Measurements from ENCODE around the gene RETREG3. TPM values are rescaled to one million over a fixed set of nuclear protein-coding genes. Genes with fewer than 3 reads are reported as not detected.

RETREG3 gene
- total and polyA plus RNA-seq, 9 of the 15 experiments (the other 6 are each of a cell fraction or from before 2014, with no cell fraction given) = 4.1 to 39.0 (median 16.9) TPM

DNA sequence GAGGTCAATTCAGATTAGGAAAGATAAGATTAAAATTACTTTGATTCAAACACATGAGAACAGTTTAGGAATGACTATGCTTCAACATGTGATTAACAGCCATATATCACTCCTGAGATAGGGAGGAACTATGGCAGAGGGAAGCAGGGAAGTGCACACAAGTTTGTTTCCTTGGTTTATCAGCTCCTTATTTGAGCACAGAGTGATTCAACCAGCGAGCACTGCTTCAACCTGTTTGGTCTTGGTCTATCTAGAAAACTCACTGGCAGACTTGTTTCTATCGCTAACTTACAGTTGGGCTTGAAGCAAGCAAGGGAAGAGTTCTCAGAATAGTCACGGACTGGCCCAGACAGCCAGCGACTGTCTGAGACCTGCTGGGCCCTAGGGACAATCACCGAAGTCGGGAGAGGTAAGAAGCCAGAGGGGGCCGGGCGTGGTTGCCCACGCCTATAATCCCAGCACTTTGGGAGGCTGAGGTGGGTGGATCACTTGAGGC is 23.8 kb upstream of the RETREG3 start (continued):
- TF ChIP-seq ZNF589 (CRISPR knock-in tag; IDR thresholded peaks at IDR 0.05; ENCODE audit: low read depth) (peak; percentile 68; the same call in 1 of the 2 replicates), KDM1A (IDR thresholded peaks at IDR 0.05) (peak; percentile 98 to 99), PHB2 (IDR thresholded peaks at IDR 0.05; ENCODE audit: low read depth) (no peak), MBD2 (IDR thresholded peaks at IDR 0.05; ENCODE audit: borderline replicate concordance, low read depth) (no peak), HDAC3 (IDR thresholded peaks at IDR 0.05; ENCODE audit: borderline replicate concordance, partially characterized antibody) (peak; percentile 53), HDGF (IDR thresholded peaks at IDR 0.05) (no peak), FUS (optimal IDR thresholded peaks at IDR 0.05; ENCODE audit: low read depth, low read length) (no peak), TRIM28 (IDR thresholded peaks at IDR 0.05) (no peak; the same call in 1 of the 2 replicates), BACH1 (tag; IDR thresholded peaks at IDR 0.05) (no peak), KAT7 (CRISPR knock-in tag; IDR thresholded peaks at IDR 0.05; ENCODE audit: borderline replicate concordance) (no peak), ZFP36 (IDR thresholded peaks at IDR 0.05; ENCODE audit: low read depth, low read length, partially characterized antibody) (peak; percentile 8), TBL1XR1 (IDR thresholded peaks at IDR 0.05; ENCODE audit: low read length in 2 of 2) (peak in 1 of 2 experiments; percentile 42; a peak in 2 of 4 replicates), NR1H2 (CRISPR knock-in tag; IDR thresholded peaks at IDR 0.05) (no peak), RAD51 (IDR thresholded peaks at IDR 0.05; ENCODE audit: borderline replicate concordance, low read depth) (peak; percentile 31; the same call in 1 of the 2 replicates), MCM3 (IDR thresholded peaks at IDR 0.05) (no peak), SMARCE1 (IDR thresholded peaks at IDR 0.05) (peak; percentile 80), CCNT2 (IDR thresholded peaks at IDR 0.05; ENCODE audit: borderline replicate concordance, extremely low read depth, insufficient read length, low read depth, low read length) (peak; percentile 47), TARDBP (IDR thresholded peaks at IDR 0.05) (peak; percentile 45; the same call in 1 of the 2 replicates), HDAC1 (IDR thresholded peaks at IDR 0.05) (peak in 1 of 2 experiments; percentile 94; a peak in 2 of 4 replicates), RFX7 (CRISPR knock-in tag; IDR thresholded peaks at IDR 0.05) (no peak), ZFPM2 (CRISPR knock-in tag; IDR thresholded peaks at IDR 0.05) (no peak), ZKSCAN8 (CRISPR knock-in tag; IDR thresholded peaks at IDR 0.05) (peak; percentile 45; the same call in 1 of the 2 replicates)
- TF ChIP-seq, protein P1, sequence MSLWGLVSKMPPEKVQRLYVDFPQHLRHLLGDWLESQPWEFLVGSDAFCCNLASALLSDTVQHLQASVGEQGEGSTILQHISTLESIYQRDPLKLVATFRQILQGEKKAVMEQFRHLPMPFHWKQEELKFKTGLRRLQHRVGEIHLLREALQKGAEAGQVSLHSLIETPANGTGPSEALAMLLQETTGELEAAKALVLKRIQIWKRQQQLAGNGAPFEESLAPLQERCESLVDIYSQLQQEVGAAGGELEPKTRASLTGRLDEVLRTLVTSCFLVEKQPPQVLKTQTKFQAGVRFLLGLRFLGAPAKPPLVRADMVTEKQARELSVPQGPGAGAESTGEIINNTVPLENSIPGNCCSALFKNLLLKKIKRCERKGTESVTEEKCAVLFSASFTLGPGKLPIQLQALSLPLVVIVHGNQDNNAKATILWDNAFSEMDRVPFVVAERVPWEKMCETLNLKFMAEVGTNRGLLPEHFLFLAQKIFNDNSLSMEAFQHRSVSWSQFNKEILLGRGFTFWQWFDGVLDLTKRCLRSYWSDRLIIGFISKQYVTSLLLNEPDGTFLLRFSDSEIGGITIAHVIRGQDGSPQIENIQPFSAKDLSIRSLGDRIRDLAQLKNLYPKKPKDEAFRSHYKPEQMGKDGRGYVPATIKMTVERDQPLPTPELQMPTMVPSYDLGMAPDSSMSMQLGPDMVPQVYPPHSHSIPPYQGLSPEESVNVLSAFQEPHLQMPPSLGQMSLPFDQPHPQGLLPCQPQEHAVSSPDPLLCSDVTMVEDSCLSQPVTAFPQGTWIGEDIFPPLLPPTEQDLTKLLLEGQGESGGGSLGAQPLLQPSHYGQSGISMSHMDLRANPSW (CRISPR knock-in tag; IDR thresholded peaks at IDR 0.05) = no peak
- TF ChIP-seq, protein P2, sequence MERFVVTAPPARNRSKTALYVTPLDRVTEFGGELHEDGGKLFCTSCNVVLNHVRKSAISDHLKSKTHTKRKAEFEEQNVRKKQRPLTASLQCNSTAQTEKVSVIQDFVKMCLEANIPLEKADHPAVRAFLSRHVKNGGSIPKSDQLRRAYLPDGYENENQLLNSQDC (CRISPR knock-in tag; IDR thresholded peaks at IDR 0.05) = 0 out of 2 replicates have a peak, but pooled peaks have one; percentile 28
- TF ChIP-seq, protein P3, sequence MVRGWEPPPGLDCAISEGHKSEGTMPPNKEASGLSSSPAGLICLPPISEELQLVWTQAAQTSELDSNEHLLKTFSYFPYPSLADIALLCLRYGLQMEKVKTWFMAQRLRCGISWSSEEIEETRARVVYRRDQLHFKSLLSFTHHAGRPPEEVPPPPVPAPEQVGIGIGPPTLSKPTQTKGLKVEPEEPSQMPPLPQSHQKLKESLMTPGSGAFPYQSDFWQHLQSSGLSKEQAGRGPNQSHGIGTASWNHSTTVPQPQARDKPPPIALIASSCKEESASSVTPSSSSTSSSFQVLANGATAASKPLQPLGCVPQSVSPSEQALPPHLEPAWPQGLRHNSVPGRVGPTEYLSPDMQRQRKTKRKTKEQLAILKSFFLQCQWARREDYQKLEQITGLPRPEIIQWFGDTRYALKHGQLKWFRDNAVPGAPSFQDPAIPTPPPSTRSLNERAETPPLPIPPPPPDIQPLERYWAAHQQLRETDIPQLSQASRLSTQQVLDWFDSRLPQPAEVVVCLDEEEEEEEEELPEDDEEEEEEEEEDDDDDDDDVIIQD (CRISPR knock-in tag; IDR thresholded peaks at IDR 0.05) = no peak
- TF ChIP-seq, protein P4, sequence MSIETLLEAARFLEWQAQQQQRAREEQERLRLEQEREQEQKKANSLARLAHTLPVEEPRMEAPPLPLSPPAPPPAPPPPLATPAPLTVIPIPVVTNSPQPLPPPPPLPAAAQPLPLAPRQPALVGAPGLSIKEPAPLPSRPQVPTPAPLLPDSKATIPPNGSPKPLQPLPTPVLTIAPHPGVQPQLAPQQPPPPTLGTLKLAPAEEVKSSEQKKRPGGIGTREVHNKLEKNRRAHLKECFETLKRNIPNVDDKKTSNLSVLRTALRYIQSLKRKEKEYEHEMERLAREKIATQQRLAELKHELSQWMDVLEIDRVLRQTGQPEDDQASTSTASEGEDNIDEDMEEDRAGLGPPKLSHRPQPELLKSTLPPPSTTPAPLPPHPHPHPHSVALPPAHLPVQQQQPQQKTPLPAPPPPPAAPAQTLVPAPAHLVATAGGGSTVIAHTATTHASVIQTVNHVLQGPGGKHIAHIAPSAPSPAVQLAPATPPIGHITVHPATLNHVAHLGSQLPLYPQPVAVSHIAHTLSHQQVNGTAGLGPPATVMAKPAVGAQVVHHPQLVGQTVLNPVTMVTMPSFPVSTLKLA (conservative IDR thresholded peaks at IDR 0.05) = peak in 1 of 2 experiments; percentile 64; a peak in 2 of 4 replicates
